Heart left ventricle (tissue), 16 donors: ENCODE measurements around the gene IREB2. TPM values are rescaled to one million over a fixed set of nuclear protein-coding genes. Genes with fewer than 3 reads are reported as not detected.

Experiments used
- ATAC-seq, 4 donors: fragments of 200-7000 bp; cut with Tn5 transposase; one replicate each; pipeline ENCODE4 v1.9.1; 2020 to 2022; ENCODE audit warnings: moderate library complexity in 4 of 4, mild to moderate bottlenecking in 3 of 4, moderate number of reproducible peaks in 1 of 4
- DNase-seq, 5 donors: peaks; one replicate each; pipeline ENCODE4 v3.0.0-alpha.2; 2020
- H3K27ac ChIP-seq, 12 donors: fragments of 200-600 bp; sonication (generic) in 4 of 12; one replicate each; pipeline versions ENCODE4 v1.5.0 to v1.8.0; 2016 to 2022; ENCODE audit warnings: mild to moderate bottlenecking in 2 of 12
- H3K27me3 ChIP-seq, 9 donors: fragments of 200-600 bp; sonication (generic) in 2 of 9; one replicate each; pipeline versions ENCODE4 v1.5.1 to v1.8.0; 2016 to 2022; ENCODE audit warnings: mild to moderate bottlenecking in 3 of 9
- H3K36me3 ChIP-seq, 9 donors: fragments of 200-600 bp; sonication (generic) in 2 of 9; one replicate each; pipeline versions ENCODE4 v1.5.0 to v1.8.0; 2018 to 2022; ENCODE audit warnings: mild to moderate bottlenecking in 2 of 9
- H3K4me1 ChIP-seq, 12 donors: fragments of 200-600 bp; sonication (generic) in 4 of 12; one replicate each; pipeline versions ENCODE4 v1.5.0 to v1.8.0; 2016 to 2022; ENCODE audit warnings: mild to moderate bottlenecking in 3 of 12
- H3K4me3 ChIP-seq, 12 donors: fragments of 200-600 bp; sonication (generic) in 4 of 12; one replicate each; pipeline versions ENCODE4 v1.5.0 to v1.8.0; 2017 to 2022; ENCODE audit warnings: mild to moderate bottlenecking in 9 of 12, moderate library complexity in 4 of 12
- H3K9me3 ChIP-seq, 12 donors: fragments of 200-600 bp; sonication (generic) in 4 of 12; one replicate each; pipeline versions ENCODE4 v1.5.0 to v1.8.0; 2016 to 2022; ENCODE audit warnings: mild to moderate bottlenecking in 1 of 12
- CTCF ChIP-seq, 12 donors: fragments of 200-600 bp; sonication (generic) in 4 of 12; IDR thresholded peaks; one replicate each; pipeline versions ENCODE4 v1.5.0 to v1.8.0; 2018 to 2022; ENCODE audit warnings: antibody characterized with exemption in 12 of 12, mild to moderate bottlenecking in 5 of 12
- POLR2A ChIP-seq, 2 donors: fragments of 450-650 bp; IDR thresholded peaks; one replicate each; pipeline ENCODE4 v1.6.1; 2017; ENCODE audit warnings: antibody characterized with exemption in 2 of 2, mild to moderate bottlenecking in 2 of 2, moderate library complexity in 2 of 2
- WGBS, 4 donors: extraction: QIAGEN DNeasy Blood & Tissue Kit in 2 of 4; methylation state at CpG; one replicate each; pipeline versions ENCODE4 v1.1.5 to v1.1.7; 2013 to 2018; 5-methylcytosine and 5-hydroxymethylcytosine counted together
- intact Hi-C, 10 donors: fragments of 100-400 bp; cut with DNase I; formaldehyde crosslinking; loops; one replicate each; pipeline versions ENCODE4 v1.11.1 to v1.14.2; 2022
- polyA plus RNA-seq, 2 donors: library from polyadenylated mRNA; stranded (reverse); fragments of 200-250 nt; gene quantifications; one replicate each; pipeline ENCODE4 v1.2.3, GENCODE V29; 2013
- total RNA-seq, 9 donors: library from RNA; depleted of rRNA in 2 of 9; stranded (reverse); fragments of >200 nt in 2 of 9; fragmentation: NEBNext Ultra II Directional in 3 of 9; extraction: Animal tissue kit (Norgen Biotek cat#: 25700) in 3 of 9; gene quantifications; one replicate each; pipeline versions ENCODE4 v1.1.0 to v1.2.4, GENCODE V29; 2016 to 2023
- donor health status: ischemic (EF 13 %, LVEDD 7.1; RV severe dilation, severe dysfunction).
- donor health status: healthy with polysubstance abuse.
- donor health status: DM: no; HTN: yes; CAD: no.
- donor health status: DM: no; HTN: no; CAD: no.
- donor health status: ischemic (EF 25% LVEDD 6.9; RV normal size, moderate dysfunction).
- donor health status: ischemic (EF 25% LVEDD 5.7; RV mildly dilated, moderate dysfunction).
- donor health status: healthy.
- donor health status: DM: yes; HTN: yes; CAD: no.
- donor health status: ischemic (EF 35%, LVEDD 5.7; RV mildly dilated, moderate dysfunction).
- donor health status: nonischemic (EF 11% LVEDD 7.7; RV severe dilation, severe dysfunction).
- donor health status: DM: yes; HTN: yes; CAD: no.
- donor health status: PGD.
- donor health status: ischemic (EF 29% LVEDD 5.4; RV normal size, mild dysfunction).
- donor health status: nonischemic (EF 23%, LVEDD 6.1; RV moderate dilation, normal function).

IREB2 gene
- total and polyA plus RNA-seq, 11 donors: 6.3 to 50.0 (median 29.5) TPM

- H3K36me3 ChIP-seq: no peaks in the 10 kb centered on the region
- no peak for ATAC-seq
- H3K27ac ChIP-seq: no peak overlapping the region
- no peaks in the 10 kb centered on the region for H3K9me3 ChIP-seq
- TF ChIP-seq CTCF (IDR thresholded peaks at IDR 0.05) (no peak), POLR2A (IDR thresholded peaks at IDR 0.05) (no peak)
- no peaks in the 10 kb centered on the region for H3K4me1 ChIP-seq
- WGBS, 4 donors: 62 to 84% (median 77%) methylated on average over 1 of the region's 1 CpG
- H3K4me3 ChIP-seq: no peak overlapping the region
- H3K27me3 ChIP-seq: peaks cover 0 to 13% (median 0%) of the 10 kb centered on the region in 9 donors
- DNase-seq: no peak
- intact Hi-C loops: no loop called here
Observed at GRCh38 chr15:78393137-78393536, 44.9 kb upstream of the IREB2 start.

DNA sequence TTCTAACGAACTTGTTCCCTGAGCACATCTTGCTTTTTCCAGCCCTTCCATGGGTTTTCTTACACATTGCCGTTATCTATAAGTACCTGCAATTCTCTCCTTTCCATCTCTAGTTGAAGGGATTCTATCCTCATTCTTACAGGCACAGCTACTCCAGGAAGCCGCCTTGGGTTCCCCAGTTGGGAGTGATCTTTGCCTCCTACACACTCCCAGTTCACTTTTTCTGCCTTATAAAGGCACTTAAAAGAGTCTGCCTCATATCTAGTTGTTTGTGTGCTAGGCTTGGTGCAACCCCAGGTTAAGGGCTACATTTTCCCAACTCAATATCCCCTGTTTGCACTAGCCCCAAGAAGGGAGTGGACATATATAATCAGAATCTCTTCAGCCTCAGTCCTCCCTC is 44.0 kb upstream of the IREB2 start:
- Histone ChIP-seq H3K9me3 (no peaks in the 10 kb centered on the region), H3K27ac (no peak overlapping the region), H3K36me3 (no peaks in the 10 kb centered on the region), H3K4me1 (no peaks in the 10 kb centered on the region), H3K27me3 (peaks cover 0 to 13% (median 0%) of the 10 kb centered on the region in 9 donors), H3K4me3 (no peak overlapping the region)
- WGBS, 4 donors: 77 to 91% (median 88%) methylated on average over 3 of the region's 3 CpGs
- DNase-seq (no peak), ATAC-seq (no peak)
- TF ChIP-seq POLR2A (IDR thresholded peaks at IDR 0.05) (no peak), CTCF (IDR thresholded peaks at IDR 0.05) (no peak)
- intact Hi-C loops: no loop called here

DNA sequence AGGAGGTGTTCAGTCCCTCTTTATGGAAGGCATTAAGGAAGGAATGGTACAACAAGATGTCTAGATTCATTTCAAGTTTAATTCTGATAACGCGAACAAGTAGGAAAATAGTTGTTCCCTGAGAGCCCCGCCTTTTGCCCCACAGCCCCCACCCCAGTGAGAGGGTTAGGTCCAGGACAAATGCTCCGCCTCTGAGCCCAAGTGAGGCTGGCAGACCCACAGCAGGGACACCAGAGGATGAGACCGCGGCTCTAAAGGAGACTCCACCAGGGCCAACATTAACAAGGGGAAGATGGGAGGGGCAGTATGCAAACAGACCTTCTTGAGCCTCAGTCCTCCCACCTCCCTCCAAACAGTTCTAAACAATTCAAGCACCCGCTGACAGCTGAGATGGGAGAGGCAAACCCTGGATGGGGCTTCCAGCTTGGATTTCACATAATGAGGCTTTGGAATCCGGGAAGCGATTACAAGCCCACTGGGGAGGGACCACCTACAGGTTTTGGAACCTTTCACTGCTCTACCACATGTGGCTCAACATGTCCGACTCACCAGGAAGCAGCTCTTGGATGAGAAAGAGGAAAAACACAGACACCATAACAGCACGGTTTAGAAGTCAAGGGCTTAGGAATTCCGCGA is 42.9 kb upstream of the IREB2 start:
- DNase-seq (no peak), ATAC-seq (no peak)
- Histone ChIP-seq H3K27ac (no peak overlapping the region), H3K9me3 (no peaks in the 10 kb centered on the region), H3K36me3 (no peaks in the 10 kb centered on the region), H3K4me3 (no peak overlapping the region), H3K4me1 (no peaks in the 10 kb centered on the region), H3K27me3 (peaks cover 0 to 13% (median 0%) of the 10 kb centered on the region in 9 donors)
- TF ChIP-seq POLR2A (IDR thresholded peaks at IDR 0.05): no peak
- no peak for TF ChIP-seq CTCF (IDR thresholded peaks at IDR 0.05)
- intact Hi-C loops: no loop called here
- WGBS, 4 donors: 47 to 58% (median 54%) methylated on average over 13 of the region's 13 CpGs

DNA sequence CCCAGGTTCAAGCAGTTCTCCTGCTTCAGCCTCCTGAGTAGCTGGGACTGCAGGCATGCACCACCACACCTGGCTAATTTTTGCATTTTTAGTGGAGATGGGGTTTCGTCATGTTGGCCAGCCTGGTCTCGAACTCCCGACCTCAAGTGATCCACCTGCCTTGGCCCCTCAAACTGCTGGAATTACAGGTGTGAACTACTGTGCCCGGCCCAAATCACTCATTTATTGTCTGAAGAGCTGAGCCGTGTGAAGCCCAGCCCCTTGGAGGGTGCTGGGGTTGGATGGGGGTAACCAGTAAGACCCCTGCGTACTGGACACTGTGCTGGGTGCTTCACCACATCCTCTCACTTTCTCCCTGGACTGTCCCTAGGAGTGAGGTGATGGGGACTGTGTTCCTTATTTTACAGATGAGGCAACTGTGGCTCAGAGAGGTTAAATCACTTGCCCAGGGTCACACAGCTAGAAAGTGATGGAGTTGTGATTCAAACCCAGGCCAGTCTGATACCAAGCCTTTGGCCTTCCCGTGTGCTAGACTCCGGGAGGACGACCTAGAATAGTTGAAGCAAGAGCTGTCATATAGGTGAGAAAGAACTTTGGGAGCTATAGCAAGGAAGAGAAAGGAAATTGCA is 41.7 kb upstream of the IREB2 start:
- H3K36me3 ChIP-seq: no peaks in the 10 kb centered on the region
- H3K9me3 ChIP-seq: no peaks in the 10 kb centered on the region
- DNase-seq: no peak
- TF ChIP-seq CTCF (IDR thresholded peaks at IDR 0.05) (no peak), POLR2A (IDR thresholded peaks at IDR 0.05) (no peak)
- no peaks in the 10 kb centered on the region for H3K4me1 ChIP-seq
- no peak for ATAC-seq
- H3K4me3 ChIP-seq: no peak overlapping the region
- intact Hi-C loops: no loop called here
- WGBS, 4 donors: 80 to 91% (median 89%) methylated on average over 9 of the region's 9 CpGs
- H3K27me3 ChIP-seq: peaks cover 0 to 13% (median 0%) of the 10 kb centered on the region in 9 donors
- no peak overlapping the region for H3K27ac ChIP-seq
